Smooth muscle cell (in vitro differentiated cells): Measurements from ENCODE around the gene CROCC2. TPM values are rescaled to one million over a fixed set of nuclear protein-coding genes. Genes with fewer than 3 reads are reported as not detected.

Experiments used
- DNase-seq: peaks from one replicate; lab custom pipeline; 2025; ENCODE audit not compliant: unreplicated experiment; lab: John Stamatoyannopoulos, UW
- H2AFZ ChIP-seq: fragments of 200-600 bp; sonication (generic); 2 replicates; pipeline ENCODE4 v1.6.0; 2016; ENCODE audit warnings: antibody characterized with exemption, low read depth, mild to moderate bottlenecking
- H3F3A ChIP-seq: fragments of 200-600 bp; sonication (generic); 2 replicates; pipeline ENCODE4 v1.6.0; 2017; ENCODE audit warnings: antibody characterized with exemption, low read depth
- H3K27ac ChIP-seq: fragments of 200-600 bp; sonication (generic); 2 replicates; pipeline ENCODE4 v1.5.1; 2016; ENCODE audit warnings: low read depth, mild to moderate bottlenecking
- H3K27me3 ChIP-seq: fragments of 200-600 bp; sonication (generic); 2 replicates; pipeline ENCODE4 v1.6.1; 2016; ENCODE audit warnings: low read depth, mild to moderate bottlenecking
- H3K36me3 ChIP-seq: fragments of 200-600 bp; sonication (generic); 2 replicates; pipeline ENCODE4 v1.5.1; 2016; ENCODE audit warnings: low read depth
- H3K4me1 ChIP-seq: fragments of 200-600 bp; sonication (generic); 2 replicates; pipeline ENCODE4 v1.5.1; 2016; ENCODE audit warnings: low read depth
- H3K4me2 ChIP-seq: fragments of 200-600 bp; sonication (generic); 2 replicates; pipeline ENCODE4 v1.6.0; 2016; ENCODE audit warnings: mild to moderate bottlenecking
- H3K4me3 ChIP-seq: fragments of 200-600 bp; sonication (generic); 2 replicates; pipeline ENCODE4 v1.5.1; 2016; ENCODE audit warnings: mild to moderate bottlenecking
- H3K79me2 ChIP-seq: fragments of 200-600 bp; sonication (generic); 2 replicates; pipeline ENCODE4 v1.6.0; 2016; ENCODE audit warnings: low read depth, mild to moderate bottlenecking
- H3K9ac ChIP-seq: fragments of 200-600 bp; sonication (generic); 2 replicates; pipeline ENCODE4 v1.6.0; 2016; ENCODE audit warnings: low read depth
- H3K9me3 ChIP-seq: fragments of 200-600 bp; sonication (generic); replicated peaks from 2 replicates; pipeline ENCODE4 v1.5.1; 2016; ENCODE audit warnings: low read depth
- H4K20me1 ChIP-seq: fragments of 200-600 bp; sonication (generic); 2 replicates; pipeline ENCODE4 v1.6.0; 2016; ENCODE audit warnings: low read depth
- CTCF ChIP-seq: fragments of 200-600 bp; sonication (generic); IDR thresholded peaks from 2 replicates; pipeline ENCODE4 v1.5.1; 2017; ENCODE audit warnings: borderline replicate concordance, mild to moderate bottlenecking, antibody characterized with exemption; ENCODE audit not compliant: insufficient read depth, poor library complexity, severe bottlenecking
- WGBS: methylation state at CpG from one replicate; pipeline ENCODE4 v1.1.7; 2016; ENCODE audit warnings: low lambda C conversion rate; 5-methylcytosine and 5-hydroxymethylcytosine counted together
- polyA plus RNA-seq: library from polyadenylated mRNA; unstranded; fragments of >200 nt; fragmentation: Nextera tagmentation; extraction: Ambion mirVana; gene quantifications from 2 replicates; pipeline ENCODE4 v1.2.1, GENCODE V29; 2016
- total RNA-seq: library from RNA; depleted of rRNA; stranded (reverse); fragments of >200 nt; gene quantifications from 2 replicates; pipeline ENCODE4 v1.2.3, GENCODE V29; 2014

Gene CROCC2
- total and polyA plus RNA-seq, 2 experiments from 2014 or later, result not detected

- no peak overlapping the region for H3K4me2 ChIP-seq
- no peak for DNase-seq
- TF ChIP-seq CTCF, result no peak
Measured at GRCh38 chr2:240990266-240990529, 84.1 kb downstream of the CROCC2 start.

GRCh38 chr2:240990726-240991377 is 84.7 kb downstream of the CROCC2 start:
- 91% methylated on average over 13 of the region's 13 CpGs for WGBS
- Histone ChIP-seq H3K27me3 (no peaks in the 10 kb centered on the region), H2AFZ (no peak overlapping the region), H3K9ac (no peak overlapping the region), H3K36me3 (no peaks in the 10 kb centered on the region), H3K27ac (no peak overlapping the region), H3F3A (no peaks in the 10 kb centered on the region), H3K4me3 (no peak overlapping the region), H3K9me3 (no peaks in the 10 kb centered on the region), H4K20me1 (no peaks in the 10 kb centered on the region), H3K79me2 (no peaks in the 10 kb centered on the region), H3K4me1 (no peaks in the 10 kb centered on the region), H3K4me2 (no peak overlapping the region)
- no peak for TF ChIP-seq CTCF
- no peak for DNase-seq

More at GRCh38 chr2:240990266-240990529, 84.1 kb downstream of the CROCC2 start:
- no peaks in the 10 kb centered on the region for H3K9me3 ChIP-seq
- no peak overlapping the region for H3K9ac ChIP-seq
- no peaks in the 10 kb centered on the region for H3K79me2 ChIP-seq
- H3K27ac ChIP-seq, result no peak overlapping the region
- no peaks in the 10 kb centered on the region for H3F3A ChIP-seq
- H3K36me3 ChIP-seq, result no peaks in the 10 kb centered on the region
- no peak overlapping the region for H3K4me3 ChIP-seq
- H3K4me1 ChIP-seq, result no peaks in the 10 kb centered on the region
- H4K20me1 ChIP-seq, result no peaks in the 10 kb centered on the region
- WGBS, result 86% methylated on average over 2 of the region's 2 CpGs
- no peak overlapping the region for H2AFZ ChIP-seq
- H3K27me3 ChIP-seq, result no peaks in the 10 kb centered on the region

GRCh38 chr2:240991378-240992263 is 85.5 kb downstream of the CROCC2 start:
- Histone ChIP-seq H3K36me3 (no peaks in the 10 kb centered on the region), H3K4me1 (no peaks in the 10 kb centered on the region), H3K27ac (no peak overlapping the region), H3K9me3 (no peaks in the 10 kb centered on the region), H3K9ac (no peak overlapping the region), H4K20me1 (no peaks in the 10 kb centered on the region), H2AFZ (no peak overlapping the region), H3K4me3 (no peak overlapping the region), H3K79me2 (no peaks in the 10 kb centered on the region), H3F3A (no peaks in the 10 kb centered on the region), H3K27me3 (no peaks in the 10 kb centered on the region), H3K4me2 (no peak overlapping the region)
- TF ChIP-seq CTCF, result no peak
- DNase-seq, result no peak
- 68% methylated on average over 33 of the region's 33 CpGs for WGBS
